Stimulated activated CD8-positive, alpha-beta memory T cell treated with anti-CD3 and anti-CD28 coated beads, Interleukin-15, amount 100 ng/mL, for 48 hours (primary cell): Measurements from ENCODE around the gene SIGLEC8.
A peak's percentile ranks its signal among the peaks of the same experiment; 100 is the strongest.
"Not testable (repeated sequence)": the region's sequence is repeated elsewhere in the genome, so short reads cannot be mapped to it uniquely, and the experiment has no call there.

Source experiments
- DNase-seq, 2 donors: peaks; one replicate each; pipeline ENCODE4 v3.0.0-alpha.2; 2020; ENCODE audit warnings: low read depth in 2 of 2

Gene SIGLEC8

DNA sequence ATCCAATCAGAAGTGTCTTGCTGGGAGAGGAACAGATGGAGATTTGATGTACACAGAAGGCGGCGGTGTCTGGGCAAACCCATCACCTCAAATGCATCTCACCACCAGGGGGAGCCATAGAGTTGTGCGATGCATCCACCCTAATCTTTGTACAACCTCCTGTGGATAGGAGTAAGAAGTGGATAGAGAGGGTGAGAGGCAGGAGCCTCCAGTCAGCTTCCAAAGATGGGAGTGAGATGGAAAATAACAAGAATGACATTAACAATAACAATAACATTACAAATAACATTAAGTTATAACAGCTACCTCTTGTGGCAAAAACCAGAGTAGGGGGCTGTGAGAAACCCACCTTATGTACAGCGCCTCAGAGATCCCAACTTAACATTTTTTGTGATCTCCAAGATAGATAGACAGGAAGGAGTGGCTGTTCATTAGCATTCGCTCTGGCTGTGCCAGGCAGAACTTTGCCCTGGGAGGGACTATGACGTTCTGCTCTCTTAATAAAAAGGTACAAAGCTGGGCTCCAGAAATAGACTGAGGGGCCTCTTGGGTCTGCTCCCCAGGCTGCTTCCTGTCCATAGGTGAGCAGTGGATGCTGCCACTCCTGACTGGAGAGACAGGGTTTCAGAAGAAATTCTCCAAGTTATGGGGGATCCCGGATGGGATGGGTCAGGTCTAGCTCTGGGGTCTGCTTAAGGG is 14.9 kb upstream of the SIGLEC8 start:
- peak; percentile 69 to 70 for DNase-seq

DNA sequence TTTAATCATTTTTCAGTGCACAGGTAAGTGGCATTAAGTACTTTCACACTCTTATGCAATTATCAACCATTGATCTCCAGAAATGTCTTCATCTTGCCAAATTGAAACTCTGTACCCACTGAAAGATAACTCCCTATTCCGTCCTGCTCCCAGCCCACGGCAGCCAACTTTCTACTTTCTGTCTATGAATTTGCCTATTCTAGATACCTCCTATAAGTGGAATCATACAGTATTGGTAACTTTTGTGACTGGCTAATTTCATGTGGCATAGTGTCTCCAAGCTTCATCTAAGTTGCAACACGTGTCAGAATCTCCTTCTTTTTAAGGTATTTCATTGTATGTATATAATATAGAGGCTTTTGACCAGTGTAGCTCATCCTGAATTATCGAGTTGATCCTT is 14.4 kb upstream of the SIGLEC8 start:
- no peak for DNase-seq

DNA sequence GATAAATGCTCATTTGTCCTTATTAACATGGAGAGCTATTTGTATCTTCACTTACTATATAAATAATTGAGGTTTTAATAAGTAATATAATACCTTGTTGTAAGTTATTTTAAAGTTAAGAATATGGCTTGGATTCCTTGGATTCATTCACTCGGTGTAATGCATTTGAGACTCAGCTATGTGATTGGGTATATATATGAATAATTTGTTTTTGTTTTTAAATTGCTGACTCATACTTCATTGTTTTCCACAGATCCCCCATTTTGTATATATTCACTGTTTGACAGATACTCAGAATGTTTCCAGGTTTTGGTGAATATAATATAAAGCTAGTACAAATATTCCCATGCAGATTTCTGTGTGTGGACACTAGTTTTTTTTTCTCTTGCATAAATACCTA is 13.3 kb upstream of the SIGLEC8 start:
- DNase-seq = no peak

DNA sequence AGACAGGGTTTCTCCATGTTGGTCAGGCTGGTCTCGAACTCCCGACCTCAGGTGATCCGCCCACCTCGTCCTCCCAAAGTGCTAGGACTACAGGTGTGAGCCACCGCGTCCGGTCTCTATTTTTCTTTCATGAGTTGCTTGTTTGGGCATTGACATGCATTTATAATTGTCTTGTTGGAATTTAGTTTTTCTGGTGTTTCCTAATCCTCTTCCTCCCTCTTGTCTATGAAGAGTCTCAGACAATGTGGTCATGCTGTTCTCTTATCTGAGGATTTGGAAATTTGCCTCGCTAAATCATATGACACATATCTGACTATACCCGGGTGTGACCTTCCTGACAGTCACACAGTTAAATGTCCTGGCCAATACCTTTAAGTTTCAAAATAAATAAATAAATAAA is 12.7 kb upstream of the SIGLEC8 start:
- DNase-seq = no peak

DNA sequence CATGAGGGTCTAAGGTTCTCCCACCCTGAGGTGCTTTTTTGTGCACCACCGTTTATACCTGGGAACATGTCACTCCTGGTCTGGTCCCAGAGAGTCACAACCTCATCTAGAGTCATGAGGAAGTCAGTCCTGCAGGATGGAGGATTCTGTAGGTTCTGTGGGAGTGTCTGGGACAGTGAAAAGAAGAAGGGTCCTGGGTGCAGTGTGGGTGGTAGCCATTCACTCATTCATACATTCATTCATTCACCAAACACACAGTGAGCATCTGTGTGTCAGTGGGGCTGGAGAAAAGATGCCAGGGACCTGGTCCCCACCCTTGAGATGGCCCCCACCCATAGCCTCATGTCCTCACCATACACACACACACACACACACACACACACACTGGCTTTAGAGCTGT is 11.4 kb upstream of the SIGLEC8 start:
- no peak for DNase-seq

DNA sequence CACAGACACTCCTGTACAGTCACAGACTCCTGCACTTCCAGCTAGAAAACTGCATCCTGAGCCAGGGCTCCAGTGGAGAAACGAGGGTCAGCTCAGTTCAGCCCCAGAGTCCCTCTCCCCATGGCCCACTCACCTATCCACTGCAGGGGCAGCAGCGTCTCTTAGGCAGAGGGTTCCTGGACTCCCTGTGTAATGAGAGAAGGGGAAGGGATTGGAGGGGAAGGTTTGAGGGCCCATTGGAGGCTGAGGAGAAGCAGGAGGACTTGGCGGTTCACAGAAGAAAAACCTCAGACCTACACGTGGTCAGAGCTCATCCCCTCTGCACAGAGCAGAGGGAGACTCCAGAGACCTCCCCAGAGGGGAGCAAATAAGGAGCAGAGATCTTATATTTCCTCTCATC is 10.9 kb upstream of the SIGLEC8 start:
- no peak for DNase-seq

DNA sequence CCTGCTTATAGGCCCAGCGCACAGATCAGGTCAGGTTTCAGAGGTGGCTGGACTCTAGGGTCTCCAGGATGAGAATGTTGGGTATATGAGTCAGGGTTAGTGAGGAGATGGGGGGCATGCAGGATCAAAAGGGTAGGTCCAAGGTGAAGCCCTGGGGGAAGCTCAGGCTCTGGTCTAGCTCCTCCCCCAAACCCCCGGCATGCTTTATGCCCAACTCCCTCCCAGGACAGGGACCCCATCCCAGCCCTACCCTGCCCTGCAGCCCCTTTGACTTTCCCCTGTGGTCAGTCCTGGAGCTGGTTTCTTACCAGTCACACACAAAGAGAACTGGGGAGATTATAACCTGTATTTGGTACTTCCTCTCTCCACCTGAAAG is 10.3 kb upstream of the SIGLEC8 start:
- no peak for DNase-seq

DNA sequence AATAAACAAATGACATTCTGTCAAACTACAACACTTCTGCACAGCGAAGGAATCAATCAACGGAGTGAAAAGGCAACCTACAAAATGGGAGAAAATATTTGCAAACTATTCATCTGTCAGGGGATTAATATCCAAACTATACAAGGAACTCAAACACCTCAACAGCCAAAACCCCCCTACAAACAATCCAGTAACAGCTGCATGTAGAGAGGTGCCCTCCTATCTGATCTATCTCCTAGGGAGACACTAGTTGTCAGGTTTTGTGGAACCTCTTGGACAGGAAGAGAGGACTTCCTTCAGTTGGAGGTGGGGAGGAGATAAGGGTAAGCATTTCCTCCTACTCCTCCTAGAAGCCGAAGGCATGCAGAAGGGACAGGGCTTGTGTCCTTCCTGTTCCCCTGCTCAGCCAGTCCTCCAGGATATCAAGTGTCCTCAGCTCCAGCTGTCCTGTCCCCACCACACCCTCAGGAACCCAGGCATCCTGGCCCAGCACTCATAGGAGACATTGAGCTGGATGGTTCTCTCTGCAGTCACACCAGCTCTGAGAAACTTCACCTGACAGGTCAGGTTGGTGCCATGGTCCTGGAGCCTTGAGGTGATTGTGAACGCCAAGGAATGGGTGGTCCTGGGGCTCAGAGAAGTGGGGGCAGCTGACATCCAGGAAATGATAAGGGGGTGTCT is 9.8 kb upstream of the SIGLEC8 start:
- DNase-seq = no peak

DNA sequence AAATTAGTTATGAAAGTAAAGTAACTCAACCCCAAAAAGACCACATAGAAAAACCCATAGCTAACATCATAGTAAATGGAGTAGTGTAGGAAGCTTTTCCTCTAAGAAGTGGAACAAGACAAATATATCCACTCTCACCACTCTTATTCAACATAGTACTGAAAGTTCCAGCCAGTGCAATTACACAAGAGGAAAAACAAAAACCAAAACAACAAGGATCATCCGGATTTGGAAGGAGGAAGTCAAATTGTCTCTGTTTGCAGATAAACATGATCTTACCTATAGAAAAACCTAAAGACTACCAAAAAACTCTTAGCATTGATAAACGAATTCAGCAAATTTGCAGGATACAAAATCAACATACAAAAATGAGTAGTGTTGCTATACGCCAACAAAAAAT is 8.5 kb upstream of the SIGLEC8 start:
- DNase-seq = no peak

DNA sequence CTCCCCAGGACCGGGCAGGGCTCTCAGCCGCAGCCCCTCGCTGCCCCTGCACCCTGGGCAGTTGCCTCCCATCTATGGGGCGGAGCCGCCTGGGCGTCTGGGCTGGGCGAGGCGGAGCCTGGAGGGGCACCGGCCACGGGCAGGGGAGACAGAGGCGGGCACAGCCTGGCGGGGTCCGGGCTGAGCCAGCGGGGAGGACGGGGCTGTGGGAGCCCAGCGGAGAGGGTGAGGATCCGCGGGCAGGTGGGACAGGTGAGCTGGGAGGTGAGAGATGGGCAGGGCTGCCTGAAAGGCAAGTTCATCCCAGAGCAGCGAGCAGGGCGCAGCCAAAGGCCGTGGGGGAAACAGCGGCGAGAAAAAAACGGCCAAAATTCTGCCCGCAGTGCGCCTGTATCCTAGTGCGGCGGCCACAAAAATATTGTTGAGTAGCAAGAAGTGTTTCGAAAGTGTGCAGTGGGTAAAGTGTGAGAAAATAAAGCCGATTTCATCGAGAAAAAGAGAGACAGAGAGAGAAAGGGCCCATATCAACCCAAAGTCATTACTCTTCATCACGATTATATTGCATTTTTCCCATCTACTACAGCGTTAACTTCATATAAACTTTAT is 5.8 kb upstream of the SIGLEC8 start:
- not testable (repeated sequence) for DNase-seq

DNA sequence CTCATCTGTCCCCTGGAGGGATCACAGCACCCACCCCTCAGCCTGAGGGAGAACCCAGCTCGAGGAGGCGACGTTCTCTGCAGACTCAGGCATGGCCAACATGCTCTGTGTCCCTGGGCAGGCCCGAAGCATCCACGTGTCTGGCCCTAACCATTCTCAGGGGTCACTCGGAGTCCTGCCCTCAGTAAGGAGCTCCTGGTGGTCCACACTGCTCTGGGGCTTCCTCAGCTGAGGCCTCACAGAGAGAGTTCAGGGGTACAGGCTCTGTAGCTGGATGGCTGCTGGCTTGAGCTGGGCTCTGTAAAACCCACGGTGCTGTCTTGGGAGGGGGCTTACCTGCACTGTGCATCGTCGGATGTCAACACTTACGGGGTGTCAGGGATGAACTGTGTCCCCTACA is 4.4 kb upstream of the SIGLEC8 start:
- no peak for DNase-seq

DNA sequence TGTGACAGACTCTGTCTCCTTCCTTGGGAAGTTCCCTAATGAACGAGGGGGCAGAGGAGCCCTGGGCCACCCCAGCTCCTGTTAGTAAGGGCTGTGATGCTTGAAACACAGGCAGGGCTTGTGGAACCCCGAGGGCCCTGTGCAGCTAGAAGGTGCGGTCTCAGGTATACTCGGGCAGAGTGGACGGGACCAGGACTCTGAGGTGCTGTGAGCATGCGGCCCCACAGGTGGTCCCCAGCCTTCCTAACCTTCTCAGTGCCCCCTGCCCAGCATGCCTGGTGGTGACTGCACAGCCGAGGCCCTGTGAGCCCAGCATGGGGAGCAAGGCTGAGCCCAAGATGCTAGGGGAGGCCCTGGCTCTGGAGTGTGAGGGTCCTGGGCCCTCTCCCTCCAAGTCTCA is 4.0 kb upstream of the SIGLEC8 start:
- DNase-seq = no peak

DNA sequence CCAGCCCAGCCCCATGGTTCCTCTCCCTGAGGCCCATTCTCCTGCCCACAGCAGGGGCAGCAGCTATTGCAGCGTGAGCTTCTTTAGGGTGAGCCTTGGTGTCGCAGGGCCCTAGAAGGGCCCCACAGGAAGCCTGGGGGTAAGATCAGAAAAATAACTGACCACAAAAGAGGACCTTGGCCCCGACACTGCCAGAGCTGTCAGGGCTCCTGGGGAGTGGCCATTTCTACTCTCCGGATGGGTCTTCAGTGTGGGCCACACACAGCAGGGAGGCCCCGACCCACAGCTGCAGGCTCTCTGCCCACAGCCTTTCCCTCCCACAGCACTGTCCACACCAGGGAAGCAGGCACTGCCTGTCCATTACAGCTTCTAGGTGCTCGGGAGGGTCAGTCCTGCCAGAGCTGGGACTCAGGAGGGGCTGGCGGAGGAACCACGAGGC is 3.5 kb upstream of the SIGLEC8 start:
- no peak for DNase-seq

DNA sequence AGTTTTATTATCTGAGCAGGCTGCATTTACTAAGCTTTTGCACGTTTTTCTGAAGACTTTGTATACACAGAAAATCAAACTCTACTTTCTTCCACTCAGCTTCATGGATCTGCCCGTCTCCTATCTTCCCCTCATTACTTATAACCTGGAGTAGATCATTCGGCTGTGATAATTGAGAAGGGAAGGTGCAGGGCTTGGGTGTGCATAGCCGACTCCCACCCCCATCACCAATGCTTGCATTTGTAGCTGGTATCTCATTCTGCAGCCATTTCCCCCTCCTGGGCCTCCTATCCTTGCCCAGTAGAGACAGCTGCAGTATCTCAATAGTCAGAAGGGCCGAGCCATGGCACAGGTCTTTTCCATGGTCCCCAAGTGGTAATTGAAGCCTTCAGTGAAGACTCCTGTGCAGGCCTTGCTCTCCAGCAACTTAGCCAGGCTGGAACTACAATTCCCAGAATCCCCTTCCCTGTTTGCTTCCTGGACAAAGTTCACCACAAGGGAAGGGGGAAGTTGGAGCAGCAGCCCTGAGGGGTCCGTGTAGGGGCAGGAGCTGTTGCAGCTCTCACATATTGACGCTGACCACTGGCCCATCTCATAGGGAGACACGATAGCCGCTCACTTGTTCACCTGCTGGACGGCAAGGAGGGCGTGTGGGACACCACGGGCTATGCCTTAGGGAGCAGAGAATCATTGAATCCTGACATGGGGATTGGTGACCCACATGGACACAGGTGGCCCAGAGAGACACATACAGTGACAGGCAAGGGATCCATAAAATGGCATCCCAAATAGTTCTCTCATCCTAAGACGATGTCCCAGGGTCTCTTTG is 2.1 kb upstream of the SIGLEC8 start:
- no peak for DNase-seq

DNA sequence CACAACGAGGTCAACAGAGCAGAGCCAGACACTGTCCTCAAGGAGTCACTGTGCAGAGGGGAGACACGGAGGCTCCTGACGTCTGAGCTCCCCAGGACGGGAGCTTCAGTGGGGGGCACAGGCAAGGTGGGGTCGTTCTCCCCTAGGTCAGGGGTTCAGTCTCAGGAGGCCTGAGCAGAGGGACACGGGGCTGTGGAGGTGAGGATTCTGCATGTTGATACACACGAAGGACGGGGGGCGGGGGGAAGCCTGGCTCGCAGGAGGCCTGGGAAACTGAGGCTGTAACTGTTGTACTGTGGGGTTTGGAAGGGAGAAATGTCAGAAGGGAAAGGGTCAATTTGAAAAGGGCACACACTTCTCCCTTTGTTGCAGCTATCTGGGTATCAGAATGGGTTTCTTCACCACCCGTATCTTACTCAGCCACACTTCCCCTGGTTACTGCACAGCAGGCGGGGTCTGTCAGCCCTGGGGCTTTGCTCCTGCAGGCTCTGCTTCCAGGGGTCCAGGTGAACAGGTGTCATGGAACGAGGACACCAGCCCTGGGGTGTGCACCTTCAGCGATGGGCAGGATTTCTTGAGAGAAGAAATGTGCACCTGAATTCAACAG is 748 bp upstream of the SIGLEC8 start:
- DNase-seq = no peak

DNA sequence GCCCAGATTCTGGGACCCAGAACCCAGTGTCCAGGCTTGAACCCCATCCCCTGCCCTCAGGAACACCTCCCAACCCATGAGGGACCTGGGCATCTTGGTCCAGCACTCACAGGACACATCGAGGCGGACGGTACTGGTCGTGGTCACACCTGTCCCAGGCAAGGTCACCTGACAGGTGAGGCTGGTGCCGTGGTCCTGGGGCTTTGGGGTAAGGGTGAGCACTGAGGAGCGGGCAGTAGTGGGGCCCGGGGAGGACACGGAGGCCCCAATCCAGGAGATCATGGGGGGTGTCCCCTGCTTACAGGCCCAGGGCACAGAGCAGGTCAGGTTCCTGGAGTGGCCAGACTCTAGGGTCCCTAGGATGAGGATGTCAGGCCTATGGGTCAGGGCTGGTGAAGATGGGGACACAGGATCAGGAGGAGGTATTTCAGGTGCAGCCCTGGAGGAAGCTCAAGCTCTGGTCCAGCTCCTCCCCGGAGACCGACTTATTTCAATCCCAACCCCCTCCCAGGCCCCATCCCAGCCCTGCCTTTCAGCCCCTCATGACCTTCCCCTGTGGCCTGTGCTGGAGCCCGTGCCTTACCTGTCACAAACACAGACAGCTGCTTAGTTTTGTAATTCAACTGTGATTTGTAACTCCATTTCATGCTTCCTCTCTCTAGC is 772 bp downstream of the SIGLEC8 start:
- DNase-seq = no peak

DNA sequence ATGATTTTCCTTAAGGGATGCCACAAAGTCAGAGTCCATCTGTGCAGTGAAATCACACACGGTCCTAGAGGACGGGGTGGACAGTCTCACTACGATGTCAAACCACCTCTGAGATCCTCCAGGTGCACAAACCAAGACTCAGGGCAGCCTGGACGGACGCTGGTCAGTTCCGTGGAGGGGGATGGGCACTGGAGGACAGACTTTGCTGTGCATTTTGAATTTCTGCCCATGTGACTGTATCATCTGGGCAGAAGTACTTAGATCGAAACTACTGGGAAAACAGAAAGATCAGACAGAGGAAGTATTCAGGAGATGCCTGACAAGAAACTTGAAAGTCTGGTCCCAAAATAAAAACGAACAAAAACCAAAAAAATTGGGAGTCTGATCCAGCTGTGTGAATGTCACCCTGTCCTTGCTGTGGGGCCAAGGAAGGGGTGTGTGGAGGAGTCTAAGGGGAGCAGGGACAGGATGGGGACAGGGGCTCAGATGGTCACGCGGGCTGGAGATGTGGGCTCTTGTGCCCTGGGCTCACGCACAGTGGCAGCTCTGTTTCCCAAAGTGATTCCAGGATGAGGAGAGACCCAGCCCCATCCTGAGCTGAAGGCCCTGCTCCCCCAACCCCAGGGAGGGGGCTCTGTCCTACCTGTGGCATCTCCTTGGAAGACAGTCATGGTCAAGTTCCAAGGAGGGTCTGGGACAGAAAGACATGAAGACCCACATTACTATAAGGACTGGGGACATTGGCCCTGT is 1.5 kb downstream of the SIGLEC8 start:
- no peak for DNase-seq

DNA sequence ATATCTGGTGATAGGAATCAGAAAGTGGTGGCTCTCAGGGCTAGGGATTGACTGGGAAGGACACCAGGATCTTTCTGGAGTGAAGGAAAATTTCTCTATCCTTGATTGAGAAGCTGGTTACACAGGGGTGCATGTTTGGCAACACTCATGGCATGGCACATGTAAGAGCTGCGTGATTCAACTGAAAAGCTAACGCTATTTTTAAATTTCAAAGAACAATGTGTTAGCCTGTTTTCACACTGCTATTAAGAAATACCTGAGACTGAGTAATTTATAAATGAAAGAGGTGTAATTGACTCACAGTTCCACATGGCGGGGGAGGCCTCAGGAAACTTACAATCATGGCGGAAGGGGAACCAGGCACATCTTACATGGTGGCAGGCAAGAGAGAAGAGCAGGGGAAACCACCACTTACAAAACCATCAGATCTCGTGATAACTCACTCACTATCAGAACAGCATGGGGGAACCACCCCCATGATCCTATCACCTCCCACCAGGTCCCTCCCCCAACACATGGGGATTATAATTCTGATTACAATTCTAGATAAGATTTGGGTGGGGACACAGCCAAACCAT is 7.4 kb downstream of the SIGLEC8 start:
- peak in 1 of 2 donors; percentile 56 for DNase-seq

DNA sequence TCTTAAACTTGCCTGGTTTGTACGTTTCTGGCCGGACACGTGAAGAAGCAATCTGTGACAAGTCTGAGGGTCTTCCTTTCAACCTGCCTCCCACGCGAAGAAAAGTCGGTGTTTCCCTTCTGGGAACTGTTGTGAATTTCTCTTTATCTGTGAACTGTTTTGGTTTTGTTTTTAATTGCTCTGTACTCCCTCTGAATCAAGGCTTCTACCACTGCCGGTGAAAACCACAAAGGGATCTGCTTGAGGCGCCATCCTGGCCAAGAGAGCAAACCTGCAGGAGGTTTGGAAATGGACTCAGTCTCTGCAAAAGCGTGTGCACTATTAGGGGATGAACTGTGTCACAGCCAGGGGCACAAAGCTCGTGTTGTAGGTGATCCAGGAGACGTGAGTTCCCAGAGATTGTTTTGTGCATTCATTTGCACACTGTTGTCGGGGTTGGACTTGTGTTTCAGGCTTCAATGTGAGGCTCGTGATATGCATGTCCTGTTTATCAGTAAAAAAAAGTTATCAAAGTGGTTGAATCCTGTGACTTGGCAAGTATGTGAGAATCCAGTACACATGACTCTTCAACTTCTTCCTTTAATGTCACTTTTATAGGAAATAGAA is 9.7 kb downstream of the SIGLEC8 start:
- peak; percentile 52 to 58 for DNase-seq

DNA sequence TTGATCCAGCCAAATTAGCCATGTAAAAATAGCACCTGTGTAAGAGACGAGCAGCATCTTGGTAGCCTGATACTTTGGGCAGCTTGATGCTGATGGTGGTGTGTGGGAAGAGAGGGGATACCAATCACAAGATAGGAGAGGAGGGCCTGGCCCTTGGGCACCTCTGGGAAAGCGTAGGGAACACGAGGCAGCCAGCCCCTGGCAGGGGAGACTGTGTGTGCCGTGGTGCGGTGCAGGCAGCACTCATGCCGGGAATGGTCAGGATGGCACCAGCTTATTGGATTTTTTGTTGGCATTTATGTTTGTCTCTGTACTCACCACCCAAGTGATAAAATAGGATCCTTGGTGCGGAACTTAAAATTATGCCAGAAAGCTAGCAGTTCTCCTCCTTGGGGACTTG is 10.2 kb downstream of the SIGLEC8 start:
- no peak for DNase-seq
